K562 (cell line): ENCODE measurements around the gene CDKN2C. TPM values are rescaled to one million over a fixed set of nuclear protein-coding genes. Genes with fewer than 3 reads are reported as not detected.
A peak's percentile ranks its signal among the peaks of the same experiment; 100 is the strongest.

ENCODE experiments used
- ATAC-seq: fragments of 200-7000 bp; cut with Tn5 transposase; 3 replicates; pipeline ENCODE4 v1.9.1; 2020; ENCODE audit warnings: moderate library complexity
- BruUV-seq: library from RNA; stranded (reverse); fragments of 400-500 nt; replicated peaks from 2 replicates; lab custom pipeline; 2021; lab: Mats Ljungman, UMichigan
- CTCF ChIA-PET: fragments of 300-600 bp; formaldehyde crosslinking; extraction: SDS; loops from one replicate; lab custom pipeline; 2021; ENCODE audit warnings: low intra/inter-chr PET ratio; lab: Yijun Ruan, JAX
- POLR2A ChIA-PET: fragments of 300-600, 350-650 bp; sonication (Branson Sonifier 250); formaldehyde crosslinking; extraction: SDS; loops from one replicate; lab custom pipeline; 2021; ENCODE audit warnings: antibody characterized with exemption, inconsistent platforms; lab: Yijun Ruan, JAX
- DNase-seq, 4 experiments: peaks; one replicate each; pipeline versions ENCODE4 v3.0.0 to v3.0.0-alpha.2; 2011 to 2018; ENCODE audit warnings: low spot score in 3 of 4, mixed read lengths in 3 of 4; ENCODE audit errors: extremely low read depth in 1 of 4
- FAIRE-seq: peaks from 2 replicates; lab custom pipeline; 2011; peaks lifted over from hg19 to GRCh38; lab: Jason Lieb, UNC
- H2AFZ ChIP-seq: 2 replicates; pipeline ENCODE4 v1.6.0; 2011; ENCODE audit warnings: low read depth, low read length, control low read depth, inconsistent platforms
- H3K27ac ChIP-seq: fragments of 200-600 bp; 3 replicates; pipeline ENCODE4 v1.8.0; 2011; ENCODE audit warnings: low read depth, mild to moderate bottlenecking, control low read depth, inconsistent platforms, low read length, moderate library complexity, mixed read lengths; ENCODE audit errors: extremely low read depth
- H3K27me3 ChIP-seq, 2 experiments: fragments of 300-600 bp in 1 of 2; 2 replicates in 1 of 2; 3 replicates in 1 of 2; pipeline versions ENCODE4 v1.6.0 to v1.8.0; 2011; ENCODE audit warnings: inconsistent platforms in 2 of 2, low read length in 2 of 2, mild to moderate bottlenecking in 1 of 2, mixed read lengths in 1 of 2, moderate library complexity in 1 of 2; ENCODE audit not compliant: control insufficient read depth in 2 of 2, insufficient read depth in 2 of 2
- H3K36me3 ChIP-seq: fragments of 300-600 bp; 3 replicates; pipeline ENCODE4 v1.8.0; 2011; ENCODE audit warnings: mild to moderate bottlenecking, low read length, inconsistent platforms; ENCODE audit not compliant: control insufficient read depth, insufficient read depth
- H3K4me1 ChIP-seq, 2 experiments: fragments of 200-600 bp in 1 of 2; replicated peaks in 1 of 2; 2 replicates in 1 of 2; 3 replicates in 1 of 2; pipeline versions ENCODE4 v1.5.1 to v1.8.0; 2011; ENCODE audit warnings: inconsistent platforms in 2 of 2, low read length in 2 of 2, mild to moderate bottlenecking in 1 of 2, mixed read lengths in 1 of 2, moderate library complexity in 1 of 2; ENCODE audit not compliant: control insufficient read depth in 2 of 2, insufficient read depth in 2 of 2
- H3K4me2 ChIP-seq: 2 replicates; pipeline ENCODE4 v1.6.1; 2011; ENCODE audit warnings: low read length, control low read depth, inconsistent platforms, mixed read lengths; ENCODE audit not compliant: insufficient read depth
- H3K4me3 ChIP-seq: fragments of 200-600 bp; sonication (generic), shearing (Covaris generic); 2 replicates; pipeline ENCODE4 v1.5.1; 2016; ENCODE audit warnings: control low read depth, inconsistent platforms
- H3K79me2 ChIP-seq: fragments of 200-600 bp; 3 replicates; pipeline ENCODE4 v1.8.0; 2011; ENCODE audit warnings: low read length, inconsistent platforms; ENCODE audit not compliant: control insufficient read depth, insufficient read depth
- H3K9ac ChIP-seq, 2 experiments: 2 replicates each; pipeline versions ENCODE4 v1.6.0 to v1.6.1; 2011; ENCODE audit warnings: low read depth in 2 of 2, low read length in 2 of 2, control low read depth in 1 of 2, inconsistent platforms in 1 of 2, mild to moderate bottlenecking in 1 of 2, mixed read lengths in 1 of 2; ENCODE audit not compliant: insufficient read depth in 1 of 2
- H3K9me1 ChIP-seq: one replicate; pipeline ENCODE4 v1.6.0; 2011; ENCODE audit warnings: inconsistent platforms, mild to moderate bottlenecking, low read length, moderate library complexity; ENCODE audit not compliant: control insufficient read depth, insufficient read depth
- H3K9me3 ChIP-seq: replicated peaks from 2 replicates; pipeline ENCODE4 v1.5.1; 2011; ENCODE audit warnings: low read depth, low read length, inconsistent platforms; ENCODE audit not compliant: control insufficient read depth, insufficient read depth
- H4K20me1 ChIP-seq: replicated peaks from 2 replicates; pipeline ENCODE4 v1.6.1; 2011; ENCODE audit warnings: low read length, inconsistent platforms, mixed read lengths; ENCODE audit not compliant: control insufficient read depth, insufficient read depth
- CHD2 ChIP-seq: IDR thresholded peaks from 2 replicates; pipeline ENCODE4 v1.6.1; 2011; ENCODE audit warnings: low read depth, low read length
- KHSRP ChIP-seq: fragments of 450-650 bp; IDR thresholded peaks from 2 replicates; pipeline ENCODE4 v1.6.1; 2017
- KLF10 ChIP-seq: fragments of 250-450 bp; sonication (Bioruptor Pico); IDR thresholded peaks from 2 replicates; pipeline ENCODE4 v1.6.1; 2021; ENCODE audit warnings: matching md5 sums
- MBD2 ChIP-seq: sonication (generic); IDR thresholded peaks from 2 replicates; pipeline ENCODE4 v1.6.1; 2016; ENCODE audit warnings: low read depth, borderline replicate concordance
- MEF2A ChIP-seq: IDR thresholded peaks from 2 replicates; pipeline ENCODE4 v1.6.1; 2011; ENCODE audit warnings: low read depth, mild to moderate bottlenecking, low read length, moderate library complexity; ENCODE audit not compliant: control insufficient read depth
- MTA1 ChIP-seq: fragments of 450-650 bp; IDR thresholded peaks from 2 replicates; pipeline ENCODE4 v1.6.1; 2017; ENCODE audit warnings: borderline replicate concordance
- NELFE ChIP-seq: IDR thresholded peaks from 2 replicates; pipeline ENCODE4 v1.6.1; 2011; ENCODE audit warnings: mild to moderate bottlenecking; ENCODE audit not compliant: insufficient read depth, insufficient read length
- PCBP1 ChIP-seq: fragments of 200-400 bp; formaldehyde crosslinking; IDR thresholded peaks from 2 replicates; pipeline ENCODE4 v1.6.1; 2018; ENCODE audit warnings: mild to moderate bottlenecking, low read depth, low read length; ENCODE audit not compliant: poor library complexity, severe bottlenecking
- SMAD3 ChIP-seq: fragments of 450-650 bp; formaldehyde crosslinking; conservative IDR thresholded peaks from 2 replicates; pipeline ENCODE4 v1.4.0; 2020; ENCODE audit warnings: mild to moderate bottlenecking
- SRSF9 ChIP-seq: fragments of 200-400 bp; formaldehyde crosslinking; IDR thresholded peaks from 2 replicates; pipeline ENCODE4 v1.6.1; 2017; ENCODE audit warnings: low read depth, low read length, borderline replicate concordance
- SUPT5H ChIP-seq: fragments of 450-650 bp; IDR thresholded peaks from 2 replicates; pipeline ENCODE4 v1.6.1; 2016
- TCF3 ChIP-seq: sonication (generic); formaldehyde crosslinking; IDR thresholded peaks from 2 replicates; pipeline ENCODE4 v1.4.0; 2020; ENCODE audit warnings: mild to moderate bottlenecking, missing genetic modification reagents
- TCF7 ChIP-seq: sonication (generic); IDR thresholded peaks from 2 replicates; pipeline ENCODE4 v1.6.1; 2016; ENCODE audit warnings: antibody characterized with exemption, borderline replicate concordance
- ZNF174 ChIP-seq: fragments of 250-450 bp; sonication (Bioruptor Pico); IDR thresholded peaks from 2 replicates; pipeline ENCODE4 v1.4.0; 2020; ENCODE audit warnings: mild to moderate bottlenecking
- WGBS: fragments of 100-300 bp; shearing (Covaris generic); methylation state at CpG from one replicate; pipeline ENCODE4 v1.1.6; 2016; ENCODE audit warnings: low coverage, mixed read lengths; ENCODE audit not compliant: insufficient coverage; ENCODE audit errors: missing lambda C conversion rate; 5-methylcytosine and 5-hydroxymethylcytosine counted together
- in situ Hi-C: fragments of 300-500 bp; cut with MboI; formaldehyde crosslinking; loops from 4 replicates; pipeline ENCODE4 v1.15.0; 2018; ENCODE audit warnings: inconsistent platforms, mixed read lengths
- intact Hi-C: fragments of 100-400 bp; cut with micrococcal nuclease; formaldehyde crosslinking; loops from 2 replicates; pipeline ENCODE4 v1.14.2; 2022
- polyA plus RNA-seq, 8 experiments: library from polyadenylated mRNA; depleted of rRNA in 4 of 8; stranded (reverse) in 5 of 8; unstranded in 3 of 8; fragments of >200 nt; fragmentation: Nextera tagmentation in 2 of 8; fragmentation: Illumina TruSeq in 1 of 8; extraction: Ambion mirVana in 2 of 8; extraction: Trizol in 1 of 8; gene quantifications; 2 replicates each; pipeline versions ENCODE4 v1.2.1 to v1.2.3, GENCODE V29; 2011 to 2014; ENCODE audit warnings: inconsistent platforms in 1 of 8, missing spikeins in 1 of 8
- total RNA-seq, 7 experiments: library from RNA; depleted of rRNA in 6 of 7; stranded (reverse); fragments of >200 nt in 6 of 7; fragmentation: Illumina TruSeq in 2 of 7; extraction: Trizol in 2 of 7; gene quantifications; 2 replicates each; pipeline versions ENCODE4 v1.2.1 to v1.2.3, GENCODE V29; 2011 to 2021; ENCODE audit warnings: low replicate concordance in 1 of 7
- TF ChIP-seq, protein P1 (sequence below), 3 experiments: IDR thresholded peaks in 2 of 3; conservative IDR thresholded peaks in 1 of 3; 2 replicates each; pipeline ENCODE4 v1.5.1; 2011 to 2012; ENCODE audit warnings: low read length in 3 of 3, mild to moderate bottlenecking in 3 of 3, control low read depth in 2 of 3, improper control_type of control experiment in 1 of 3, inconsistent platforms in 1 of 3, low read depth in 1 of 3, mixed read lengths in 1 of 3, moderate library complexity in 1 of 3; ENCODE audit not compliant: insufficient read depth in 2 of 3
- TF ChIP-seq, protein P2 (sequence below), 2 experiments: IDR thresholded peaks; 2 replicates each; pipeline ENCODE4 v1.6.1; 2011; ENCODE audit warnings: borderline replicate concordance in 1 of 2, control low read depth in 1 of 2, low read depth in 1 of 2, low read length in 1 of 2, mild to moderate bottlenecking in 1 of 2, mixed read lengths in 1 of 2, moderate library complexity in 1 of 2; ENCODE audit not compliant: insufficient read depth in 1 of 2, insufficient read length in 1 of 2, poor library complexity in 1 of 2, severe bottlenecking in 1 of 2; ENCODE audit errors: extremely low read depth in 1 of 2
- TF ChIP-seq, protein P3 (sequence below): fragments of 450-650 bp; IDR thresholded peaks from 2 replicates; pipeline ENCODE4 v1.6.1; 2016

The CDKN2C gene
- total and polyA plus RNA-seq, 9 of the 15 experiments (the other 6 are each of a cell fraction or from before 2014, with no cell fraction given), result 11.9 to 74.3 (median 45.9) TPM

DNA sequence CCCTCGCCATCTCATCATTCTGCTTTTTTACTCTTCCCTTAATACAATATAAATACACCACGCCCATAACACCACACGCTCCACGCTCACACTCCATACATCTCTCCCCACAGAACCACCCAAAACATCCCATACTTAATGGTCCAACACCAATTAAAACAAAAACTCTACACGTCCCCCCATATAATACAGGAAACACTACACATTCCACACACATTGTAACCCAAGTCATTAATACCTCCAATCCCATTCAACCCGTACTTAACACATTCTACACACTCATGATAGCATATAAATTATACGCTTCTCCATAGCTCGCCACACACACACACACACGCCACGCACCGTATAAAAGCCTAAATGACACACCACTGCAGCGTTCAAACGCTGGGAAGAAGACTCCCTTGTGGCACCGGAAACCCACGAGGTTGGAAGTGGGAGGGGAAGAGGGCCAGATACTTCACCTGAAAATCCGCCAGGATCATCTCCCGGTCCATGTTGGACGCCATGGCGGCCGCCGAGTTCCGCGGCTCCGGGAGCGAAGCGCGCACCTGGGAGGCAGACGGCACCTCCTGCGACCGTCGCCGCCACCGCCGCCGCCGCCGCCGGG is 10.6 kb upstream of the CDKN2C start:
- intact Hi-C loops (loop anchor here (5.0 kb wide), 1 partner anchor 558 kb away; the partner anchor contains the start of gene EPS15), in situ Hi-C loops (no loop called here)
- no TSS peak for BruUV-seq
- Histone ChIP-seq H3K9me1 (no peaks in the 10 kb centered on the region), H2AFZ (peak overlapping the region; percentile 91), H3K4me3 (peak overlapping the region; percentile 62), H3K36me3 (peaks cover 37% of the 10 kb centered on the region; the same call in 2 of the 3 replicates), H3K4me1 (peaks cover 9 to 15% of the 10 kb centered on the region in 2 experiments; a peak in 4 of 5 replicates), H3K9me3 (no peaks in the 10 kb centered on the region), H3K27me3 (no peaks in the 10 kb centered on the region), H3K4me2 (peak overlapping the region; percentile 98), H3K79me2 (peaks cover 61% of the 10 kb centered on the region), H3K27ac (peak overlapping the region; percentile 85), H3K9ac (peak overlapping the region; percentile 85 to 96), H4K20me1 (no peaks in the 10 kb centered on the region; the same call in 1 of the 2 replicates)
- ATAC-seq (peak; percentile 39), FAIRE-seq (peak; percentile 54), DNase-seq (peak; percentile 26 to 70 (median 38))
- CTCF ChIA-PET, result no interaction called here
- POLR2A ChIA-PET, result interaction anchor here (0.6 to 5.9 kb wide), 7 partner anchors 9 to 367 kb away, joined by 4 to 43 read pairs (median 13); partner anchors contain the start of gene CDKN2C
- WGBS, result under 1% methylated on average over 27 of the region's 38 CpGs
- TF ChIP-seq, protein P1, sequence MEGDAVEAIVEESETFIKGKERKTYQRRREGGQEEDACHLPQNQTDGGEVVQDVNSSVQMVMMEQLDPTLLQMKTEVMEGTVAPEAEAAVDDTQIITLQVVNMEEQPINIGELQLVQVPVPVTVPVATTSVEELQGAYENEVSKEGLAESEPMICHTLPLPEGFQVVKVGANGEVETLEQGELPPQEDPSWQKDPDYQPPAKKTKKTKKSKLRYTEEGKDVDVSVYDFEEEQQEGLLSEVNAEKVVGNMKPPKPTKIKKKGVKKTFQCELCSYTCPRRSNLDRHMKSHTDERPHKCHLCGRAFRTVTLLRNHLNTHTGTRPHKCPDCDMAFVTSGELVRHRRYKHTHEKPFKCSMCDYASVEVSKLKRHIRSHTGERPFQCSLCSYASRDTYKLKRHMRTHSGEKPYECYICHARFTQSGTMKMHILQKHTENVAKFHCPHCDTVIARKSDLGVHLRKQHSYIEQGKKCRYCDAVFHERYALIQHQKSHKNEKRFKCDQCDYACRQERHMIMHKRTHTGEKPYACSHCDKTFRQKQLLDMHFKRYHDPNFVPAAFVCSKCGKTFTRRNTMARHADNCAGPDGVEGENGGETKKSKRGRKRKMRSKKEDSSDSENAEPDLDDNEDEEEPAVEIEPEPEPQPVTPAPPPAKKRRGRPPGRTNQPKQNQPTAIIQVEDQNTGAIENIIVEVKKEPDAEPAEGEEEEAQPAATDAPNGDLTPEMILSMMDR (IDR thresholded peaks at IDR 0.05 in 2 of 3, conservative IDR thresholded peaks at IDR 0.05 in 1 of 3; ENCODE audit: insufficient read depth in 2 of 3, low read depth in 1 of 3, low read length in 3 of 3), result no peak
- TF ChIP-seq, protein P2, sequence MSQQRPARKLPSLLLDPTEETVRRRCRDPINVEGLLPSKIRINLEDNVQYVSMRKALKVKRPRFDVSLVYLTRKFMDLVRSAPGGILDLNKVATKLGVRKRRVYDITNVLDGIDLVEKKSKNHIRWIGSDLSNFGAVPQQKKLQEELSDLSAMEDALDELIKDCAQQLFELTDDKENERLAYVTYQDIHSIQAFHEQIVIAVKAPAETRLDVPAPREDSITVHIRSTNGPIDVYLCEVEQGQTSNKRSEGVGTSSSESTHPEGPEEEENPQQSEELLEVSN (IDR thresholded peaks at IDR 0.05; ENCODE audit: borderline replicate concordance in 1 of 2, extremely low read depth in 1 of 2, insufficient read depth in 1 of 2, insufficient read length in 1 of 2, low read depth in 1 of 2, low read length in 1 of 2, poor library complexity in 1 of 2, severe bottlenecking in 1 of 2), result no peak
- TF ChIP-seq, protein P3, sequence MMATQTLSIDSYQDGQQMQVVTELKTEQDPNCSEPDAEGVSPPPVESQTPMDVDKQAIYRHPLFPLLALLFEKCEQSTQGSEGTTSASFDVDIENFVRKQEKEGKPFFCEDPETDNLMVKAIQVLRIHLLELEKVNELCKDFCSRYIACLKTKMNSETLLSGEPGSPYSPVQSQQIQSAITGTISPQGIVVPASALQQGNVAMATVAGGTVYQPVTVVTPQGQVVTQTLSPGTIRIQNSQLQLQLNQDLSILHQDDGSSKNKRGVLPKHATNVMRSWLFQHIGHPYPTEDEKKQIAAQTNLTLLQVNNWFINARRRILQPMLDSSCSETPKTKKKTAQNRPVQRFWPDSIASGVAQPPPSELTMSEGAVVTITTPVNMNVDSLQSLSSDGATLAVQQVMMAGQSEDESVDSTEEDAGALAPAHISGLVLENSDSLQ, result no peak; the same call in none of the 2 replicates
- TF ChIP-seq MBD2, result no peak
- no peak for TF ChIP-seq NELFE
- TF ChIP-seq KHSRP, result peak; percentile 24; the same call in 1 of the 2 replicates
- no peak for TF ChIP-seq PCBP1
- no peak for TF ChIP-seq TCF3
- TF ChIP-seq TCF7, result no peak
- TF ChIP-seq ZNF174 (CRISPR knock-in tag), result no peak
- TF ChIP-seq MTA1, result 0 out of 2 replicates have a peak, but pooled peaks have one; percentile 53
- TF ChIP-seq KLF10 (CRISPR knock-in tag), result no peak
- no peak for TF ChIP-seq CHD2
- TF ChIP-seq SUPT5H, result peak; percentile 24
- no peak for TF ChIP-seq MEF2A
- TF ChIP-seq SMAD3 (CRISPR knock-in tag), result no peak
- TF ChIP-seq SRSF9, result no peak
